Mesendoderm (in vitro differentiated cells): Measurements from ENCODE around the gene F8.

ENCODE experiments used
- DNase-seq: peaks from one replicate; pipeline ENCODE4 v3.0.0; 2013
- H2AK5ac ChIP-seq: 2 replicates; pipeline ENCODE4 v1.6.1; 2013; ENCODE audit warnings: low read length, inconsistent platforms
- H2BK120ac ChIP-seq: 2 replicates; pipeline ENCODE4 v1.6.1; 2013; ENCODE audit warnings: low read depth, mild to moderate bottlenecking, low read length, moderate library complexity, mixed read lengths
- H2BK15ac ChIP-seq: replicated peaks from 2 replicates; pipeline ENCODE4 v1.6.1; 2013; ENCODE audit warnings: low read depth, mild to moderate bottlenecking, moderate library complexity
- H2BK5ac ChIP-seq: 2 replicates; pipeline ENCODE4 v1.6.1; 2013; ENCODE audit warnings: low read length, inconsistent platforms
- H3K18ac ChIP-seq: 2 replicates; pipeline ENCODE4 v1.6.1; 2013; ENCODE audit warnings: mild to moderate bottlenecking, low read length, mixed read lengths
- H3K23ac ChIP-seq: one replicate; pipeline ENCODE4 v1.6.1; 2013; ENCODE audit warnings: low read length
- H3K27ac ChIP-seq: 2 replicates; pipeline ENCODE4 v1.5.1; 2013; ENCODE audit warnings: low read depth, mild to moderate bottlenecking, inconsistent platforms, low read length, moderate library complexity
- H3K27me3 ChIP-seq: 2 replicates; pipeline ENCODE4 v1.6.1; 2013; ENCODE audit warnings: low read length, control low read depth, mild to moderate bottlenecking, inconsistent platforms; ENCODE audit not compliant: insufficient read depth, poor library complexity
- H3K36me3 ChIP-seq: 2 replicates; pipeline ENCODE4 v1.6.1; 2013; ENCODE audit warnings: low read length, inconsistent platforms; ENCODE audit not compliant: control insufficient read depth, insufficient read depth
- H3K4ac ChIP-seq: one replicate; pipeline ENCODE4 v1.6.1; 2013; ENCODE audit warnings: low read depth, mild to moderate bottlenecking, low read length, moderate library complexity
- H3K4me1 ChIP-seq: 2 replicates; pipeline ENCODE4 v1.6.1; 2013; ENCODE audit warnings: low read depth, low read length, inconsistent platforms; ENCODE audit not compliant: control insufficient read depth
- H3K4me2 ChIP-seq: 2 replicates; pipeline ENCODE4 v1.6.1; 2013; ENCODE audit warnings: low read length
- H3K4me3 ChIP-seq: 2 replicates; pipeline ENCODE4 v1.5.1; 2013; ENCODE audit warnings: mild to moderate bottlenecking, low read length
- H3K56ac ChIP-seq: one replicate; pipeline ENCODE4 v1.6.1; 2013; ENCODE audit warnings: low read length
- H3K79me1 ChIP-seq: 2 replicates; pipeline ENCODE4 v1.6.1; 2013; ENCODE audit warnings: low read length, inconsistent platforms
- H3K79me2 ChIP-seq: 2 replicates; pipeline ENCODE4 v1.6.1; 2013; ENCODE audit warnings: mild to moderate bottlenecking, low read length; ENCODE audit not compliant: control insufficient read depth, insufficient read depth
- H3K9ac ChIP-seq: 2 replicates; pipeline ENCODE4 v1.6.1; 2013; ENCODE audit warnings: low read length, inconsistent platforms
- H4K5ac ChIP-seq: one replicate; pipeline ENCODE4 v1.6.1; 2013; ENCODE audit warnings: low read length
- H4K8ac ChIP-seq: one replicate; pipeline ENCODE4 v1.6.1; 2013; ENCODE audit warnings: low read depth, mild to moderate bottlenecking, control low read depth, low read length, moderate library complexity
- WGBS: extraction: QIAGEN DNeasy Blood & Tissue Kit; methylation state at CpG from one replicate; pipeline ENCODE4 v1.1.7; 2013; ENCODE audit warnings: low lambda C conversion rate, missing lambda C conversion rate; ENCODE audit not compliant: insufficient coverage; ENCODE audit errors: extremely low coverage; 5-methylcytosine and 5-hydroxymethylcytosine counted together

Gene F8

DNA sequence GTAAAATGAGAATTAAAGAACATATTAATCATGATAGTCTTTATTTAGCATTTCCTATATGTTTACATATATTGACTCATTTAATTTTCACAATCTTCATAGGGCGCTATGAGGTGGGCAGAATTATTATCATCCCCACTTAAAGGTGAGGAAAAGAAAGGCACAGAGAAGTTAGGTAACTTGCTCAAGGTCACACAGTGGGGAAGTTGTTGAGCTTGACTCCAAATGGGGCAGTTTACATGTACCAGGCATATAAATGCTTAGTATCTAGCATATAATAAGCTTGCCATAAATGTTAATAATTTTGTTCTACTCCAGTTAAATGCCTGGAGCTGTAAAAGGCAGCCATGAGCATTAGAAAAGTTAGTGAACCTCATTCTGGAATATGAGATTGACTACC, 46.9 kb upstream of the F8 start:
- Histone ChIP-seq H3K23ac (no peak overlapping the region), H2AK5ac (no peak overlapping the region), H3K27ac (no peak overlapping the region), H3K4ac (no peak overlapping the region), H3K4me1 (no peaks in the 10 kb centered on the region), H3K4me2 (no peak overlapping the region), H4K5ac (no peak overlapping the region), H2BK5ac (no peak overlapping the region), H2BK120ac (no peak overlapping the region), H3K79me2 (peaks cover 3% of the 10 kb centered on the region), H3K27me3 (no peaks in the 10 kb centered on the region), H3K18ac (no peak overlapping the region), H2BK15ac (no peak overlapping the region), H4K8ac (no peak overlapping the region), H3K79me1 (no peaks in the 10 kb centered on the region), H3K56ac (no peak overlapping the region), H3K4me3 (no peak overlapping the region), H3K9ac (no peak overlapping the region), H3K36me3 (no peaks in the 10 kb centered on the region)
- no CpG with 5 or more reads among the region's 1 CpG for WGBS
- no peak for DNase-seq

DNA sequence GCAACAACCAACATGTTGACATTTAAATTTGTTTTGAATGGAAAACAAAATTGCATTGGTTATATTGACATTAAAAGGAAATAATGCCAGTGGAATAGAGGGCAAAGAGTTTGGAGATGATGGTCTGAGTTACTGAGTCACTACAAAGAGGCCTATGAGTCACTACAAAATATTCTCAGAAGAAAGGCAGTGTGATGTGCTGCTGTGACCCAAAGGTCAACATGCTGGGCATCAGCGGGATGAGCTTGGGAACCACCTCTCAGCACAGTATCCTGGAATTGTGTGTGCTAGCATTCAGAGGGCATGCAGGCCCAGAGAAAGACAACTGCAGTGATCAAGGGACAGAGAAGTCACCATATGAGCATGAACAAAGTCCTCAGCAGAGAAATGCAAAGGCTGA, 45.6 kb upstream of the F8 start:
- Histone ChIP-seq H3K27ac (no peak overlapping the region), H3K4me1 (no peaks in the 10 kb centered on the region), H3K79me1 (no peaks in the 10 kb centered on the region), H2BK15ac (no peak overlapping the region), H3K18ac (no peak overlapping the region), H3K23ac (no peak overlapping the region), H3K36me3 (no peaks in the 10 kb centered on the region), H3K79me2 (peaks cover 3% of the 10 kb centered on the region), H3K4ac (no peak overlapping the region), H3K4me2 (no peak overlapping the region), H3K4me3 (no peak overlapping the region), H2BK120ac (no peak overlapping the region), H3K9ac (no peak overlapping the region), H4K5ac (no peak overlapping the region), H3K56ac (no peak overlapping the region), H2BK5ac (no peak overlapping the region), H2AK5ac (no peak overlapping the region), H4K8ac (no peak overlapping the region), H3K27me3 (no peaks in the 10 kb centered on the region)
- no peak for DNase-seq
- no CpG with 5 or more reads among the region's 1 CpG for WGBS

DNA sequence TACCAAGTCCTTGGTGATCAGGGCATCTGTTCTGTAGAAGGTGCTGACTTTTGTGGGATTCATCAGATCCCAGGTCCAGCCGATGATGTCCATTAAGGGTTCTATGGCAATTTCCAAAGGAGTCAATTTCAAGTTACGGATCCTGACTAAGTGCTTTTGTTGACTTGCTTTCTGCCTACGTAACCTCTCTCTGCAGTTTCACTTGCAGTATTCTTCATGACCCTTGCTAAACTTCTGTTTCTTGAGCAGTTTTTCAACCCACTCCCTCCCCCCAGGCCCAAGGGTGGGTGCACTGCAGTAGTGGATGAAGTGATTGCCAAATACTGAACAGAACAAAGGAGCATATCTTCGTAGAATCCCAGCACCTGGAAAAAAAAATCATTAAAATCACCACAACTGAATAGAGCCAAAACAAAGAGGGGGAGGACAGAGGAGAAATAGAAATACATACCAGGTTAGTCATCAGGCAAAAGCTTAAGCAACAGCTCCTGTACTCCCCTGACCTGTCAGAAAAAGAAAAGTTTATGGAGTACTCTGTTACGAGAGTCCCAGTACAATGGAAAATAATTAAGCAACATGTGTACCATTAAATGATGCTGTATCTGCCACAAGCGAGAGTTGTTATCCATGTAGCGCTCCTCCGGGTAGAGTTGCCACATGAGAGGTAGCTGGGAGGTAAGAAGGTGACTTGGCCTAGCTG, 42.7 kb upstream of the F8 start:
- Histone ChIP-seq H3K18ac (no peak overlapping the region), H3K4me1 (no peaks in the 10 kb centered on the region), H3K27me3 (no peaks in the 10 kb centered on the region), H3K36me3 (no peaks in the 10 kb centered on the region), H3K9ac (no peak overlapping the region), H3K4me3 (no peak overlapping the region), H2BK120ac (no peak overlapping the region), H3K27ac (no peak overlapping the region), H2BK5ac (no peak overlapping the region), H3K23ac (no peak overlapping the region), H3K56ac (no peak overlapping the region), H4K5ac (no peak overlapping the region), H3K4ac (no peak overlapping the region), H3K79me1 (no peaks in the 10 kb centered on the region), H4K8ac (no peak overlapping the region), H2BK15ac (no peak overlapping the region), H3K79me2 (no peaks in the 10 kb centered on the region), H2AK5ac (no peak overlapping the region), H3K4me2 (no peak overlapping the region)
- DNase-seq: no peak
- no CpG with 5 or more reads among the region's 8 CpGs for WGBS

DNA sequence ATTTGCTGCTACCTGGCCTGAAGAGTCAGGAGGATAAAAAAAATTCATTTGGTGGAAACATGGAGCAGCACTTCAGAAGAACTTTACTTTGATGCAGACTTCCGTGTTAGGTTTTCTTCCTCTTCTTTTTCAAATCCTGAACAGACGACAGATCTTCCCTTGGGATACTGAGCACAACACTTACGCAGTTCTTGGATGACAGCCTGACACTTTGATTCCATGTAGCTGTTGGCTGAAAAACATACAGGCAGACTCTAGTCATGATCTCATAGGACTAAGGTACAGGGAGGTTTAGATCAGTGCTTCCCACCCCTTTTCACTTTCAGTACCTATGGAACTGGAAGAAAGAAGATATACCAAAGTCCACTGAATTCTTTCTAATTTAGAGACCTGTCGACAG, 39.2 kb upstream of the F8 start:
- Histone ChIP-seq H3K79me1 (no peaks in the 10 kb centered on the region), H3K56ac (no peak overlapping the region), H3K79me2 (no peaks in the 10 kb centered on the region), H3K18ac (no peak overlapping the region), H4K8ac (no peak overlapping the region), H3K27me3 (no peaks in the 10 kb centered on the region), H4K5ac (no peak overlapping the region), H2BK15ac (no peak overlapping the region), H2BK120ac (no peak overlapping the region), H3K4me1 (no peaks in the 10 kb centered on the region), H3K23ac (no peak overlapping the region), H2BK5ac (no peak overlapping the region), H3K4ac (no peak overlapping the region), H3K4me3 (no peak overlapping the region), H2AK5ac (no peak overlapping the region), H3K27ac (no peak overlapping the region), H3K36me3 (no peaks in the 10 kb centered on the region), H3K9ac (no peak overlapping the region), H3K4me2 (no peak overlapping the region)
- WGBS: no CpG with 5 or more reads among the region's 4 CpGs
- DNase-seq: no peak

DNA sequence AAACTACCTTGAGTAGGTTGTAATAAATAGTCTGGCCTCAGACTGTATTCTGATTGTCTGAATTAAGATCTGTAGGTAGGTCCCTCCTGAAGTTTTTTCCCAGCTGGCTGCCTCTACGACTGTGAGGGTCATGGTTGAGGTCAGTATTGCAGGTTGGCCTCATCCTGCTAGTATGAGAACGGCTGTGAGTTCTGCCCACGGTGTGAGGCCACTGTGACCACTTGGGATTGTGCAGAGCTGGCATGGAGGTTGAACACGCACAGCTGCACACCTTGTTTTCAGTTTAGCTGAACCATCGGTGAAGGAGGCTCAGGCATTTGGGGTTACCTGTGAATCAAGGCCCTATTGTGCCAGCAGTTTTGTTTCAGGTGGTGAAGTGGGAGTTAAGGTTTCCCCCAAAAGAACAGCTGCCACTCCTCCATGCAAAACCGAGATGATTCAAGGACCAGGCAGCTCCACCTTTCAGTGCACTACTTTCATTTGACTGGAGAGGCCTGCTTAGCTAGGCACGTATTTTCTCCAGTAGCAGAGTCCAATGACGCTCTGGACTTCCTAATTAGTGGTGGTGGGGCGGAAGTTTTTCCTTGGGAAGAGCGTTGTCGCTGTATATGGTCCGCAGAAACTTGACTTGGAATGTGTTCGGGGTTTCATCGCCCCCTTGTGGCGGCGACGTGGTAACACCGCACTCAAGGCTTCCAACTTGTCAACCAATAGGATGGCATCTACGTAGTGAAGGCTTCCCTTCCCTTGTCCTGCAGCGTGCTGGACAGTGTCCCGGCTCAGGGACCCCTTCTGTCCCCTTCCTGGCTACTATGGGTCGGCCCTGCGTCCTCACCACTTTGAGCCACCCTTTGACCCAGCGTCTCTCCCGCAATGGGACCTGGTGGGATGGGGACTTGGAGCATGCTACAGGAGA, 34.6 kb upstream of the F8 start:
- no peaks in the 10 kb centered on the region for H3K79me1 ChIP-seq
- no peaks in the 10 kb centered on the region for H3K79me2 ChIP-seq
- no peak overlapping the region for H3K18ac ChIP-seq
- no peak overlapping the region for H2BK15ac ChIP-seq
- no peak overlapping the region for H2AK5ac ChIP-seq
- H3K9ac ChIP-seq: peak overlapping the region; percentile 47
- no peak overlapping the region for H3K4me3 ChIP-seq
- H3K4me1 ChIP-seq: no peaks in the 10 kb centered on the region
- H2BK120ac ChIP-seq: no peak overlapping the region
- no peak overlapping the region for H4K5ac ChIP-seq
- DNase-seq: peak; percentile 85
- no peaks in the 10 kb centered on the region for H3K36me3 ChIP-seq
- no peak overlapping the region for H3K23ac ChIP-seq
- H3K4me2 ChIP-seq: peak overlapping the region; percentile 29
- H2BK5ac ChIP-seq: no peak overlapping the region
- no peak overlapping the region for H4K8ac ChIP-seq
- no peak overlapping the region for H3K4ac ChIP-seq
- WGBS: no CpG with 5 or more reads among the region's 25 CpGs
- peak overlapping the region; percentile 49 for H3K56ac ChIP-seq
- H3K27me3 ChIP-seq: no peaks in the 10 kb centered on the region
- no peak overlapping the region for H3K27ac ChIP-seq
